Endothelial cell of umbilical vein (primary cell): Measurements from ENCODE around the gene RHBDD3. TPM values are rescaled to one million over a fixed set of nuclear protein-coding genes. Genes with fewer than 3 reads are reported as not detected.

Source experiments
- BruUV-seq: library from RNA; stranded (reverse); fragments of 400-500 nt; replicated peaks from 2 replicates; lab custom pipeline; 2021; lab: Mats Ljungman, UMichigan
- CTCF ChIA-PET: fragments of 300-600, 350-600 bp; sonication (Branson Sonifier 250); formaldehyde crosslinking; loops from one replicate; lab custom pipeline; 2021; ENCODE audit warnings: antibody characterized with exemption, inconsistent platforms; lab: Charles Lee
- POLR2A ChIA-PET: fragments of 300-600, 350-600 bp; sonication (Branson Sonifier 250); formaldehyde crosslinking; loops from one replicate; lab custom pipeline; 2021; ENCODE audit warnings: antibody characterized with exemption, inconsistent platforms; lab: Charles Lee
- DNase-seq: peaks from one replicate; pipeline ENCODE4 v3.0.0-alpha.2; 2011; ENCODE audit warnings: low read depth, low spot score
- FAIRE-seq: peaks from 2 replicates; lab custom pipeline; 2011; peaks lifted over from hg19 to GRCh38; lab: Jason Lieb, UNC
- H2AFZ ChIP-seq: 2 replicates; pipeline ENCODE4 v1.6.0; 2012; ENCODE audit warnings: low read depth, low read length, control low read depth, inconsistent platforms
- H3K27ac ChIP-seq: 2 replicates; pipeline ENCODE4 v1.5.1; 2011; ENCODE audit warnings: low read depth, mild to moderate bottlenecking, control low read depth, low read length, moderate library complexity; ENCODE audit not compliant: insufficient read depth
- H3K27me3 ChIP-seq, 2 experiments: 2 replicates each; pipeline versions ENCODE4 v1.6.0 to v1.6.1; 2011; ENCODE audit warnings: low read length in 2 of 2, mixed read lengths in 1 of 2; ENCODE audit not compliant: control insufficient read depth in 2 of 2, insufficient read depth in 2 of 2
- H3K36me3 ChIP-seq, 2 experiments: 2 replicates in 1 of 2; 3 replicates in 1 of 2; pipeline ENCODE4 v1.5.1; 2011; ENCODE audit warnings: low read length in 2 of 2, mild to moderate bottlenecking in 1 of 2, moderate library complexity in 1 of 2; ENCODE audit not compliant: control insufficient read depth in 2 of 2, insufficient read depth in 2 of 2; ENCODE audit errors: extremely low read depth in 1 of 2
- H3K4me1 ChIP-seq: 3 replicates; pipeline ENCODE4 v1.5.1; 2011; ENCODE audit warnings: mild to moderate bottlenecking, low read length; ENCODE audit not compliant: control insufficient read depth, insufficient read depth; ENCODE audit errors: extremely low read depth
- H3K4me2 ChIP-seq: 2 replicates; pipeline ENCODE4 v1.6.1; 2011; ENCODE audit warnings: low read length, control low read depth, mixed read lengths; ENCODE audit not compliant: insufficient read depth
- H3K4me3 ChIP-seq, 3 experiments: fragments of 200-600 bp in 1 of 3; sonication (generic), shearing (Covaris generic) in 1 of 3; replicated peaks in 1 of 3; 2 replicates each; pipeline ENCODE4 v1.5.1; 2011 to 2016; ENCODE audit warnings: control low read depth in 3 of 3, low read length in 3 of 3, mild to moderate bottlenecking in 2 of 3, inconsistent platforms in 1 of 3, low read depth in 1 of 3, moderate library complexity in 1 of 3; ENCODE audit not compliant: insufficient read depth in 1 of 3
- H3K79me2 ChIP-seq: 2 replicates; pipeline ENCODE4 v1.6.0; 2012; ENCODE audit warnings: low read length, inconsistent platforms; ENCODE audit not compliant: control insufficient read depth, insufficient read depth
- H3K9ac ChIP-seq: replicated peaks from 2 replicates; pipeline ENCODE3; 2011; ENCODE audit warnings: low read length, control low read depth; ENCODE audit not compliant: insufficient read depth; ENCODE audit errors: extremely low read depth
- H3K9me1 ChIP-seq: replicated peaks from 3 replicates; pipeline ENCODE4 v1.6.0; 2011; ENCODE audit warnings: mild to moderate bottlenecking, low read length; ENCODE audit not compliant: control insufficient read depth, insufficient read depth; ENCODE audit errors: extremely low read depth
- H3K9me3 ChIP-seq: replicated peaks from 2 replicates; pipeline ENCODE4 v1.5.1; 2012; ENCODE audit warnings: low read length, inconsistent platforms; ENCODE audit not compliant: control insufficient read depth, insufficient read depth
- H4K20me1 ChIP-seq: replicated peaks from 2 replicates; pipeline ENCODE3; 2011; ENCODE audit warnings: mild to moderate bottlenecking, low read length; ENCODE audit not compliant: control insufficient read depth, insufficient read depth; ENCODE audit errors: extremely low read depth
- EZH2 ChIP-seq: IDR thresholded peaks from 2 replicates; pipeline ENCODE4 v1.6.1; 2012; ENCODE audit warnings: borderline replicate concordance, low read depth, mild to moderate bottlenecking, moderate library complexity, low read length, inconsistent platforms; ENCODE audit not compliant: severe bottlenecking
- FOS ChIP-seq: IDR thresholded peaks from 2 replicates; pipeline ENCODE4 v1.6.1; 2011; ENCODE audit warnings: mild to moderate bottlenecking, low read length, moderate library complexity, borderline replicate concordance; ENCODE audit not compliant: insufficient read depth
- GATA2 ChIP-seq: IDR thresholded peaks from 2 replicates; pipeline ENCODE4 v1.7.0; 2011; ENCODE audit warnings: low read depth, mild to moderate bottlenecking, moderate library complexity, mixed read lengths, low read length; ENCODE audit not compliant: insufficient read length, insufficient read depth
- JUN ChIP-seq: IDR thresholded peaks from 2 replicates; pipeline ENCODE4 v1.6.1; 2011; ENCODE audit warnings: borderline replicate concordance, low read depth; ENCODE audit not compliant: insufficient read length, insufficient read depth
- MAX ChIP-seq: IDR thresholded peaks from 2 replicates; pipeline ENCODE4 v1.6.1; 2011; ENCODE audit not compliant: insufficient read depth, insufficient read length
- MYC ChIP-seq: IDR thresholded peaks from one replicate; pipeline ENCODE4 v1.6.1; 2011; ENCODE audit warnings: mild to moderate bottlenecking, low read depth, low read length
- POLR2A ChIP-seq: IDR thresholded peaks from 2 replicates; pipeline ENCODE4 v1.6.1; 2012; ENCODE audit warnings: low read depth, mild to moderate bottlenecking, control low read depth, low read length
- POLR2AphosphoS5 ChIP-seq: IDR thresholded peaks from 2 replicates; pipeline ENCODE4 v1.6.1; 2012; ENCODE audit warnings: low read depth, mild to moderate bottlenecking, control low read depth, low read length, moderate library complexity; ENCODE audit not compliant: insufficient read depth
- dilution Hi-C: fragments of 300-500 bp; cut with MboI; formaldehyde crosslinking; loops from one replicate; pipeline ENCODE4 v1.15.0; 2019; ENCODE audit warnings: low sequenced_read_pairs; ENCODE audit not compliant: extremely low pct_ligation_motif_present
- intact Hi-C: fragments of 100-400 bp; cut with micrococcal nuclease; formaldehyde crosslinking; loops from one replicate; pipeline ENCODE4 v1.10.0; 2022
- polyA plus RNA-seq, 4 experiments: library from polyadenylated mRNA; depleted of rRNA in 3 of 4; stranded (reverse) in 3 of 4; unstranded in 1 of 4; fragments of >200 nt; gene quantifications; 2 replicates each; pipeline versions ENCODE4 v1.2.1 to v1.2.3, GENCODE V29; 2011 to 2012; ENCODE audit warnings: missing spikeins in 1 of 4
- total RNA-seq: library from RNA; stranded (reverse); gene quantifications from 2 replicates; pipeline ENCODE4 v1.2.3, GENCODE V29; 2021
- TF ChIP-seq, protein P1 (sequence below), 2 donors: IDR thresholded peaks; 1 replicate in 1 of 2; 2 replicates in 1 of 2; pipeline ENCODE4 v1.5.1; 2011; ENCODE audit warnings: low read length in 2 of 2, mild to moderate bottlenecking in 2 of 2, moderate library complexity in 2 of 2, control low read depth in 1 of 2, inconsistent platforms in 1 of 2, low read depth in 1 of 2; ENCODE audit not compliant: insufficient read depth in 1 of 2; ENCODE audit errors: extremely low read depth in 1 of 2

The RHBDD3 gene
- total and polyA plus RNA-seq, 2 donors (not counting 3 experiments of a cell fraction or from before 2014, with no cell fraction given) = 31.3 to 37.2 TPM

GRCh38 chr22:29310065-29310862 lies 42.5 kb upstream of the RHBDD3 start:
- FAIRE-seq (no peak), DNase-seq (no peak)
- Histone ChIP-seq H3K27ac (peak overlapping the region; percentile 87), H3K4me2 (no peak overlapping the region), H2AFZ (no peak overlapping the region), H3K4me1 (peaks cover 40% of the 10 kb centered on the region), H3K27me3 (peaks cover 16 to 20% of the 10 kb centered on the region in 2 experiments), H3K9ac (peak overlapping the region; percentile 36), H3K36me3 (peaks cover 0 to 4% of the 10 kb centered on the region in 2 experiments), H3K9me3 (no peaks in the 10 kb centered on the region), H3K4me3 (no peak overlapping the region), H3K79me2 (peaks cover 9% of the 10 kb centered on the region), H3K9me1 (no peaks in the 10 kb centered on the region), H4K20me1 (no peaks in the 10 kb centered on the region)
- no TSS peak for BruUV-seq
- dilution Hi-C loops = no loop called here
- intact Hi-C loops = no loop called here
- no peak for TF ChIP-seq POLR2A
- no peak for TF ChIP-seq MYC
- no peak for TF ChIP-seq JUN
- TF ChIP-seq, protein P1, sequence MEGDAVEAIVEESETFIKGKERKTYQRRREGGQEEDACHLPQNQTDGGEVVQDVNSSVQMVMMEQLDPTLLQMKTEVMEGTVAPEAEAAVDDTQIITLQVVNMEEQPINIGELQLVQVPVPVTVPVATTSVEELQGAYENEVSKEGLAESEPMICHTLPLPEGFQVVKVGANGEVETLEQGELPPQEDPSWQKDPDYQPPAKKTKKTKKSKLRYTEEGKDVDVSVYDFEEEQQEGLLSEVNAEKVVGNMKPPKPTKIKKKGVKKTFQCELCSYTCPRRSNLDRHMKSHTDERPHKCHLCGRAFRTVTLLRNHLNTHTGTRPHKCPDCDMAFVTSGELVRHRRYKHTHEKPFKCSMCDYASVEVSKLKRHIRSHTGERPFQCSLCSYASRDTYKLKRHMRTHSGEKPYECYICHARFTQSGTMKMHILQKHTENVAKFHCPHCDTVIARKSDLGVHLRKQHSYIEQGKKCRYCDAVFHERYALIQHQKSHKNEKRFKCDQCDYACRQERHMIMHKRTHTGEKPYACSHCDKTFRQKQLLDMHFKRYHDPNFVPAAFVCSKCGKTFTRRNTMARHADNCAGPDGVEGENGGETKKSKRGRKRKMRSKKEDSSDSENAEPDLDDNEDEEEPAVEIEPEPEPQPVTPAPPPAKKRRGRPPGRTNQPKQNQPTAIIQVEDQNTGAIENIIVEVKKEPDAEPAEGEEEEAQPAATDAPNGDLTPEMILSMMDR (IDR thresholded peaks at IDR 0.05; ENCODE audit: extremely low read depth in 1 of 2, insufficient read depth in 1 of 2, low read depth in 1 of 2, low read length in 2 of 2) = no peak
- no peak for TF ChIP-seq GATA2
- no peak for TF ChIP-seq EZH2
- TF ChIP-seq MAX = no peak
- no peak for TF ChIP-seq FOS
- no peak for TF ChIP-seq POLR2AphosphoS5
- ChIA-PET POLR2A (interaction anchor here (0.6 kb wide), 1 partner anchor 73 kb away, joined by 7 read pairs; no protein-coding TSS in a partner anchor), CTCF (interaction anchor here (0.7 to 1.9 kb wide), 3 partner anchors 10 to 49 kb away, joined by 3 to 6 read pairs (median 6); no protein-coding TSS in a partner anchor)
